H1 (cell line): ENCODE data around the gene CDADC1. TPM values are rescaled to one million over a fixed set of nuclear protein-coding genes. Genes with fewer than 3 reads are reported as not detected.

ENCODE experiments used
- CTCF ChIA-PET: fragments of 300-600 bp; sonication (Branson Sonifier 250); formaldehyde crosslinking; loops from one replicate; lab custom pipeline; 2021; ENCODE audit not compliant: partially characterized antibody; lab: Charles Lee
- POLR2A ChIA-PET: fragments of 300-600 bp; sonication (Branson Sonifier 250); formaldehyde crosslinking; loops from one replicate; lab custom pipeline; 2021; ENCODE audit warnings: inconsistent platforms; ENCODE audit not compliant: partially characterized antibody; lab: Charles Lee
- DNase-seq, 2 experiments: peaks; one replicate each; pipeline versions ENCODE4 v3.0.0 to v3.0.0-alpha.2; 2010 to 2022; ENCODE audit warnings: low spot score in 2 of 2, low read depth in 1 of 2, mixed read lengths in 1 of 2
- FAIRE-seq: peaks from 2 replicates; lab custom pipeline; 2011; peaks lifted over from hg19 to GRCh38; lab: Jason Lieb, UNC
- H2AFZ ChIP-seq: 2 replicates; pipeline ENCODE4 v1.8.1; 2012; ENCODE audit warnings: low read length, inconsistent platforms
- H2AK5ac ChIP-seq: 2 replicates; pipeline ENCODE4 v1.6.1; 2013; ENCODE audit warnings: low read depth, low read length
- H2BK120ac ChIP-seq: replicated peaks from 2 replicates; pipeline ENCODE3; 2013; ENCODE audit warnings: low read depth, low read length, inconsistent platforms
- H2BK12ac ChIP-seq: 2 replicates; pipeline ENCODE4 v1.6.1; 2013; ENCODE audit warnings: low read depth, low read length
- H2BK15ac ChIP-seq: 2 replicates; pipeline ENCODE4 v1.6.1; 2013; ENCODE audit warnings: low read length
- H2BK20ac ChIP-seq: 2 replicates; pipeline ENCODE4 v1.6.1; 2013; ENCODE audit warnings: low read length
- H2BK5ac ChIP-seq: 2 replicates; pipeline ENCODE4 v1.6.1; 2013; ENCODE audit warnings: low read depth, low read length
- H3K14ac ChIP-seq: 2 replicates; pipeline ENCODE4 v1.6.1; 2013; ENCODE audit warnings: inconsistent platforms; ENCODE audit not compliant: insufficient read length
- H3K18ac ChIP-seq: 2 replicates; pipeline ENCODE4 v1.6.1; 2013; ENCODE audit warnings: low read length; ENCODE audit errors: extremely low read depth
- H3K23ac ChIP-seq: 2 replicates; pipeline ENCODE4 v1.6.1; 2013; ENCODE audit warnings: inconsistent platforms; ENCODE audit not compliant: insufficient read length
- H3K23me2 ChIP-seq: 2 replicates; pipeline ENCODE4 v1.6.1; 2013; ENCODE audit warnings: low read depth, low read length
- H3K27ac ChIP-seq: 2 replicates; pipeline ENCODE4 v1.6.1; 2011; ENCODE audit warnings: low read depth, low read length, inconsistent platforms
- H3K27me3 ChIP-seq, 4 experiments: replicated peaks in 1 of 4; 1 replicate in 1 of 4; 2 replicates in 3 of 4; pipeline versions ENCODE4 v1.6.1 to v1.8.1; 2011 to 2013; ENCODE audit warnings: low read length in 3 of 4, mild to moderate bottlenecking in 3 of 4, inconsistent platforms in 2 of 4, mixed read lengths in 2 of 4, moderate library complexity in 1 of 4; ENCODE audit not compliant: control insufficient read depth in 3 of 4, insufficient read depth in 3 of 4; ENCODE audit errors: extremely low read depth in 1 of 4
- H3K36me3 ChIP-seq, 4 experiments: 2 replicates each; pipeline versions ENCODE4 v1.6.1 to v1.8.1; 2011 to 2013; ENCODE audit warnings: mild to moderate bottlenecking in 4 of 4, low read length in 3 of 4, moderate library complexity in 2 of 4, control low read depth in 1 of 4, inconsistent platforms in 1 of 4; ENCODE audit not compliant: insufficient read depth in 4 of 4, control insufficient read depth in 2 of 4
- H3K4ac ChIP-seq: replicated peaks from 2 replicates; pipeline ENCODE3; 2013; ENCODE audit warnings: low read length, low read depth, mixed read lengths, inconsistent platforms; ENCODE audit not compliant: insufficient read length
- H3K4me1 ChIP-seq, 4 experiments: replicated peaks in 1 of 4; 1 replicate in 1 of 4; 2 replicates in 3 of 4; pipeline versions ENCODE4 v1.6.1 to v1.8.1; 2011 to 2013; ENCODE audit warnings: low read length in 3 of 4, inconsistent platforms in 2 of 4, mixed read lengths in 1 of 4; ENCODE audit not compliant: insufficient read depth in 4 of 4, control insufficient read depth in 3 of 4
- H3K4me2 ChIP-seq, 2 experiments: 2 replicates each; pipeline versions ENCODE4 v1.6.1 to v1.8.1; 2011 to 2013; ENCODE audit warnings: low read depth in 2 of 2, low read length in 2 of 2, control low read depth in 1 of 2, inconsistent platforms in 1 of 2, mild to moderate bottlenecking in 1 of 2; ENCODE audit not compliant: insufficient read depth in 1 of 2
- H3K4me3 ChIP-seq, 4 experiments: fragments of 200-600, 300-600 bp in 1 of 4; sonication (generic), shearing (Covaris generic), sonication (Bioruptor Twin) in 1 of 4; 2 replicates each; pipeline versions ENCODE4 v1.5.1 to v1.8.1; 2011 to 2016; ENCODE audit warnings: low read length in 4 of 4, low read depth in 3 of 4, control low read depth in 2 of 4, inconsistent platforms in 2 of 4, mild to moderate bottlenecking in 2 of 4, mixed read lengths in 1 of 4, moderate library complexity in 1 of 4; ENCODE audit not compliant: insufficient read depth in 2 of 4; ENCODE audit errors: extremely low read depth in 1 of 4
- H3K56ac ChIP-seq: replicated peaks from 2 replicates; pipeline ENCODE3; 2013; ENCODE audit warnings: low read depth, mild to moderate bottlenecking, mixed read lengths, low read length, inconsistent platforms; ENCODE audit not compliant: insufficient read length
- H3K79me1 ChIP-seq: 2 replicates; pipeline ENCODE4 v1.6.1; 2013; ENCODE audit warnings: low read depth, low read length, control low read depth
- H3K79me2 ChIP-seq, 2 experiments: 2 replicates each; pipeline versions ENCODE4 v1.6.1 to v1.8.1; 2012 to 2013; ENCODE audit warnings: low read length in 2 of 2, mild to moderate bottlenecking in 2 of 2, inconsistent platforms in 1 of 2; ENCODE audit not compliant: insufficient read depth in 2 of 2, control insufficient read depth in 1 of 2
- H3K9ac ChIP-seq, 4 experiments: replicated peaks in 1 of 4; 1 replicate in 1 of 4; 2 replicates in 3 of 4; pipeline versions ENCODE4 v1.6.1 to v1.8.1; 2011 to 2013; ENCODE audit warnings: low read depth in 3 of 4, low read length in 3 of 4, control low read depth in 2 of 4, mild to moderate bottlenecking in 2 of 4, moderate library complexity in 2 of 4, inconsistent platforms in 1 of 4; ENCODE audit errors: extremely low read depth in 1 of 4
- H3K9me3 ChIP-seq, 2 experiments: 2 replicates each; pipeline versions ENCODE4 v1.6.1 to v1.8.1; 2012 to 2013; ENCODE audit warnings: mild to moderate bottlenecking in 2 of 2, moderate library complexity in 2 of 2, control low read depth in 1 of 2, inconsistent platforms in 1 of 2, low read depth in 1 of 2, low read length in 1 of 2, mixed read lengths in 1 of 2; ENCODE audit not compliant: insufficient read depth in 2 of 2
- H4K20me1 ChIP-seq, 2 experiments: replicated peaks in 1 of 2; 2 replicates each; pipeline versions ENCODE3 to v1.8.1; 2011 to 2013; ENCODE audit warnings: inconsistent platforms in 2 of 2, low read length in 2 of 2, mild to moderate bottlenecking in 1 of 2; ENCODE audit not compliant: insufficient read depth in 2 of 2, control insufficient read depth in 1 of 2
- H4K5ac ChIP-seq: 2 replicates; pipeline ENCODE4 v1.6.1; 2013; ENCODE audit warnings: low read length, low read depth, mixed read lengths, inconsistent platforms; ENCODE audit not compliant: insufficient read length
- H4K8ac ChIP-seq: 2 replicates; pipeline ENCODE4 v1.8.0; 2013; ENCODE audit warnings: mild to moderate bottlenecking, moderate library complexity, low read length, inconsistent platforms; ENCODE audit not compliant: insufficient read depth; ENCODE audit errors: extremely low read depth
- H4K91ac ChIP-seq: replicated peaks from 2 replicates; pipeline ENCODE3; 2013; ENCODE audit warnings: low read length, mixed read lengths, inconsistent platforms; ENCODE audit not compliant: insufficient read length
- CEBPB ChIP-seq: IDR thresholded peaks from 2 replicates; pipeline ENCODE4 v1.6.1; 2012; ENCODE audit warnings: low read depth, low read length
- EP300 ChIP-seq, 2 experiments: IDR thresholded peaks; 1 replicate in 1 of 2; 2 replicates in 1 of 2; pipeline ENCODE4 v1.6.1; 2011 to 2012; ENCODE audit warnings: low read depth in 2 of 2, low read length in 2 of 2, mild to moderate bottlenecking in 2 of 2, borderline replicate concordance in 1 of 2, inconsistent platforms in 1 of 2, moderate library complexity in 1 of 2
- FOSL1 ChIP-seq: IDR thresholded peaks from 2 replicates; pipeline ENCODE4 v1.6.1; 2011; ENCODE audit warnings: mild to moderate bottlenecking, low read depth, low read length, moderate library complexity; ENCODE audit not compliant: insufficient read depth
- HDAC6 ChIP-seq: IDR thresholded peaks from one replicate; pipeline ENCODE4 v1.7.1; 2012; ENCODE audit warnings: low read depth, mild to moderate bottlenecking, inconsistent platforms, low read length, moderate library complexity
- SIN3A ChIP-seq, 2 experiments: IDR thresholded peaks in 1 of 2; conservative IDR thresholded peaks in 1 of 2; 2 replicates each; pipeline ENCODE4 v1.6.1; 2011 to 2012; ENCODE audit warnings: low read length in 2 of 2, improper control_type of control experiment in 1 of 2, low read depth in 1 of 2, mild to moderate bottlenecking in 1 of 2
- SUZ12 ChIP-seq: fragments of 200-600 bp; sonication (generic); IDR thresholded peaks from 2 replicates; pipeline ENCODE4 v1.6.1; 2012; ENCODE audit warnings: mild to moderate bottlenecking, inconsistent platforms, low read length, moderate library complexity, mixed read lengths
- TEAD4 ChIP-seq: IDR thresholded peaks from 2 replicates; pipeline ENCODE4 v1.6.1; 2012; ENCODE audit warnings: low read depth, low read length, inconsistent platforms, mixed read lengths
- YY1 ChIP-seq: IDR thresholded peaks from 2 replicates; pipeline ENCODE4 v1.6.1; 2011; ENCODE audit warnings: low read depth, mild to moderate bottlenecking, low read length
- WGBS, 2 experiments: shearing (Covaris generic) in 1 of 2; methylation state at CpG; one replicate each; pipeline versions ENCODE4 v1.1.6 to v1.1.7; 2013 to 2015; ENCODE audit warnings: low lambda C conversion rate in 2 of 2, mixed read lengths in 2 of 2, inconsistent platforms in 1 of 2, low coverage in 1 of 2, missing lambda C conversion rate in 1 of 2; ENCODE audit not compliant: insufficient replicate concordance in 2 of 2, insufficient coverage in 1 of 2, insufficient read length in 1 of 2; ENCODE audit errors: extremely low coverage in 1 of 2, missing lambda C conversion rate in 1 of 2; 5-methylcytosine and 5-hydroxymethylcytosine counted together
- polyA plus RNA-seq, 7 experiments: library from polyadenylated mRNA; depleted of rRNA in 3 of 7; stranded (reverse) in 5 of 7; unstranded in 2 of 7; fragments of >200 nt in 5 of 7; fragments of 200-250 nt in 2 of 7; gene quantifications; 1 replicate in 5 of 7; 2 replicates in 1 of 7; 4 replicates in 1 of 7; pipeline versions ENCODE4 v1.2.1 to v1.2.3, GENCODE V29; 2011 to 2013; ENCODE audit warnings: missing spikeins in 2 of 7, mixed read lengths in 2 of 7
- total RNA-seq: library from RNA; stranded (reverse); fragmentation: NEBNext Ultra II Directional; extraction: Animal tissue kit (Norgen Biotek cat#: 25700); gene quantifications from 2 replicates; pipeline ENCODE4 v1.2.1, GENCODE V29; 2021

CDADC1 gene
- total and polyA plus RNA-seq, 2 of the 8 experiments (the other 6 are each of a cell fraction or from before 2014, with no cell fraction given) = 0.98 to 2.7 TPM

GRCh38 chr13:49213539-49213938, 34.2 kb upstream of the CDADC1 start:
- no peak overlapping the region for H2BK15ac ChIP-seq
- no peak overlapping the region for H3K4me3 ChIP-seq
- no peak overlapping the region for H3K4ac ChIP-seq
- no peaks in the 10 kb centered on the region for H3K79me1 ChIP-seq
- H3K4me2 ChIP-seq = no peak overlapping the region
- H2BK120ac ChIP-seq = no peak overlapping the region
- H2BK12ac ChIP-seq = no peak overlapping the region
- H3K23me2 ChIP-seq = peaks cover 7% of the 10 kb centered on the region
- no peak overlapping the region for H3K23ac ChIP-seq
- H2AFZ ChIP-seq = no peak overlapping the region
- H4K91ac ChIP-seq = no peak overlapping the region
- H3K27me3 ChIP-seq = peaks cover 13 to 26% (median 24%) of the 10 kb centered on the region in 4 experiments
- H3K9me3 ChIP-seq = no peaks in the 10 kb centered on the region
- no peak overlapping the region for H2BK5ac ChIP-seq
- TF ChIP-seq SUZ12 (no peak), CEBPB (no peak), YY1 (no peak), EP300 (IDR thresholded peaks at IDR 0.05; ENCODE audit: borderline replicate concordance in 1 of 2, low read depth in 2 of 2, low read length in 2 of 2) (no peak), HDAC6 (no peak), SIN3A (conservative IDR thresholded peaks at IDR 0.05 in 1 of 2, IDR thresholded peaks at IDR 0.05 in 1 of 2; ENCODE audit: low read depth in 1 of 2, low read length in 2 of 2) (no peak), TEAD4 (no peak), FOSL1 (no peak)
- no peak overlapping the region for H3K9ac ChIP-seq
- no peak overlapping the region for H4K8ac ChIP-seq
- H4K5ac ChIP-seq = no peak overlapping the region
- CTCF ChIA-PET = no interaction called here
- peaks cover 0 to 1% of the 10 kb centered on the region in 2 experiments for H4K20me1 ChIP-seq
- H3K27ac ChIP-seq = no peak overlapping the region
- no peak for FAIRE-seq
- H2BK20ac ChIP-seq = no peak overlapping the region
- 84% methylated on average over 1 of the region's 1 CpG; no CpG with 5 or more reads in 1 of the 2 experiments for whole genome bisulfite sequencing, 2 experiments
- H3K79me2 ChIP-seq = no peaks in the 10 kb centered on the region
- no peak overlapping the region for H3K18ac ChIP-seq
- POLR2A ChIA-PET = no interaction called here
- no peak overlapping the region for H3K14ac ChIP-seq
- no peak overlapping the region for H3K56ac ChIP-seq
- no peak overlapping the region for H2AK5ac ChIP-seq
- DNase-seq = no peak
- H3K36me3 ChIP-seq = no peaks in the 10 kb centered on the region
- peaks cover 3 to 9% (median 5%) of the 10 kb centered on the region in 4 experiments; a peak in 6 of 7 replicates for H3K4me1 ChIP-seq
